ENCODE results near the gene RNF152. TPM values are rescaled to one million over a fixed set of nuclear protein-coding genes. Genes with fewer than 3 reads are reported as not detected.

Gene RNF152
- polyA plus RNA-seq, 1 of the 3 experiments (the other 2 are of a cell fraction): 6.6 TPM

DNA sequence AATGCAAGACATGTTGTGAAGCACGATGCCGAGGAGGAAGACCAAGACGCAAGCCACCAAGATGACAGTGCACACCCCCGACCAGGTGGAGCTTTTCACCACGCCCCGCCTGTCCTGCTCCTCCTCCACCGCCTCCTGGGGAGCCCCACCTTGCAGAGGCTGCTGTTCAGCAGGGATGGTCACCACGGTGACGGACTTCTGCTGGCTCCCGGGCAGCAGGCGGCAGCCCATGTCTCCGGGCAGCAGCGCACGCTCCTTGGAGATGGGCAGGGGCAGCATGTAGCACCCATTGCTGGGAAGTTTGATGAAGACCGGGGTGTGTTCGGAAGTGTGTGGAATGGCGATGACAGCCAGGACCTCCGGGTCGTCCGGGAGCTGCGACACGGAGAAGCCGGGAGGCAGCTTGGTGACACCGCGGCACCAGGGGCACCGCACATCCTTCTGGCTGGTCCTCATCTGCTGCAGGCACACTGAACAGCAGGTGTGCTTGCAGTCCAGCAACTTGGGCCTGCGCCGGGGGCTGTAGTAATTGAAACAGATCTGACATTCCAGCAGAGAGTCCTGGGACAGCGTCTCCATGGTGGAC lies 76.8 kb downstream of the RNF152 start:
- Histone ChIP-seq H3K4me2 (no peak overlapping the region), H3K36me3 (replicated peaks in 1 of 2; ENCODE audit: control insufficient read depth in 1 of 2, insufficient read depth in 2 of 2, low read length in 1 of 2) (peaks cover 39 to 50% of the 10 kb centered on the region in 2 experiments), H3K4me1 (ENCODE audit: control insufficient read depth in 1 of 2, insufficient read depth in 2 of 2, low read depth in 1 of 2, low read length in 1 of 2) (peaks cover 0 to 12% of the 10 kb centered on the region in 2 experiments; a peak in 2 of 4 replicates), H3K9me2 (no peaks in the 10 kb centered on the region), H3K27ac (ENCODE audit: low read depth in 2 of 2, low read length in 1 of 2) (no peak overlapping the region), H3K9me3 (no peaks in the 10 kb centered on the region), H4K20me1 (ENCODE audit: insufficient read depth) (peaks cover 7% of the 10 kb centered on the region; the same call in 1 of the 2 replicates), H3F3A (replicated peaks; ENCODE audit: insufficient read depth) (peaks cover 20% of the 10 kb centered on the region), H3K4me3 (ENCODE audit: low read depth in 2 of 2, low read length in 1 of 2) (no peak overlapping the region), H3K9ac (no peak overlapping the region), H3K79me2 (ENCODE audit: insufficient read depth) (peaks cover 74% of the 10 kb centered on the region), H2AFZ (ENCODE audit: low read depth) (no peak overlapping the region), H3K27me3 (ENCODE audit: insufficient read depth) (no peaks in the 10 kb centered on the region)
- ChIA-PET POLR2A (no interaction called here), CTCF (no interaction called here)
- 91% methylated on average over 19 of the region's 29 CpGs for WGBS (ENCODE audit: low lambda C conversion rate)
- TF ChIP-seq EZH2phosphoT487 (IDR thresholded peaks at IDR 0.05; ENCODE audit: borderline replicate concordance, low read depth): no peak
- no peak for TF ChIP-seq TCF12 (IDR thresholded peaks at IDR 0.05)
- TF ChIP-seq TEAD4 (IDR thresholded peaks at IDR 0.05; ENCODE audit: borderline replicate concordance, insufficient read depth): no peak
- TF ChIP-seq EP300 (IDR thresholded peaks at IDR 0.05; ENCODE audit: borderline replicate concordance in 1 of 2, low read depth in 1 of 2, low read length in 1 of 2): no peak
- TF ChIP-seq RAD21 (IDR thresholded peaks at IDR 0.05; ENCODE audit: low read length): no peak
- TF ChIP-seq, protein P1, sequence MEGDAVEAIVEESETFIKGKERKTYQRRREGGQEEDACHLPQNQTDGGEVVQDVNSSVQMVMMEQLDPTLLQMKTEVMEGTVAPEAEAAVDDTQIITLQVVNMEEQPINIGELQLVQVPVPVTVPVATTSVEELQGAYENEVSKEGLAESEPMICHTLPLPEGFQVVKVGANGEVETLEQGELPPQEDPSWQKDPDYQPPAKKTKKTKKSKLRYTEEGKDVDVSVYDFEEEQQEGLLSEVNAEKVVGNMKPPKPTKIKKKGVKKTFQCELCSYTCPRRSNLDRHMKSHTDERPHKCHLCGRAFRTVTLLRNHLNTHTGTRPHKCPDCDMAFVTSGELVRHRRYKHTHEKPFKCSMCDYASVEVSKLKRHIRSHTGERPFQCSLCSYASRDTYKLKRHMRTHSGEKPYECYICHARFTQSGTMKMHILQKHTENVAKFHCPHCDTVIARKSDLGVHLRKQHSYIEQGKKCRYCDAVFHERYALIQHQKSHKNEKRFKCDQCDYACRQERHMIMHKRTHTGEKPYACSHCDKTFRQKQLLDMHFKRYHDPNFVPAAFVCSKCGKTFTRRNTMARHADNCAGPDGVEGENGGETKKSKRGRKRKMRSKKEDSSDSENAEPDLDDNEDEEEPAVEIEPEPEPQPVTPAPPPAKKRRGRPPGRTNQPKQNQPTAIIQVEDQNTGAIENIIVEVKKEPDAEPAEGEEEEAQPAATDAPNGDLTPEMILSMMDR (IDR thresholded peaks at IDR 0.05): no peak
- TF ChIP-seq POLR2AphosphoS5 (IDR thresholded peaks at IDR 0.05; ENCODE audit: low read depth, low read length): no peak
- TF ChIP-seq GATA2 (CRISPR knock-in tag; IDR thresholded peaks at IDR 0.05): no peak
- TF ChIP-seq, protein P2, sequence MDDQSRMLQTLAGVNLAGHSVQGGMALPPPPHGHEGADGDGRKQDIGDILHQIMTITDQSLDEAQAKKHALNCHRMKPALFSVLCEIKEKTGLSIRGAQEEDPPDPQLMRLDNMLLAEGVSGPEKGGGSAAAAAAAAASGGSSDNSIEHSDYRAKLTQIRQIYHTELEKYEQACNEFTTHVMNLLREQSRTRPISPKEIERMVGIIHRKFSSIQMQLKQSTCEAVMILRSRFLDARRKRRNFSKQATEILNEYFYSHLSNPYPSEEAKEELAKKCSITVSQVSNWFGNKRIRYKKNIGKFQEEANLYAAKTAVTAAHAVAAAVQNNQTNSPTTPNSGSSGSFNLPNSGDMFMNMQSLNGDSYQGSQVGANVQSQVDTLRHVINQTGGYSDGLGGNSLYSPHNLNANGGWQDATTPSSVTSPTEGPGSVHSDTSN (IDR thresholded peaks at IDR 0.05): no peak
- TF ChIP-seq NFIC (IDR thresholded peaks at IDR 0.05; ENCODE audit: borderline replicate concordance): no peak
- TF ChIP-seq NRF1 (IDR thresholded peaks at IDR 0.05; ENCODE audit: low read depth, low read length): no peak
- TF ChIP-seq, protein P3, sequence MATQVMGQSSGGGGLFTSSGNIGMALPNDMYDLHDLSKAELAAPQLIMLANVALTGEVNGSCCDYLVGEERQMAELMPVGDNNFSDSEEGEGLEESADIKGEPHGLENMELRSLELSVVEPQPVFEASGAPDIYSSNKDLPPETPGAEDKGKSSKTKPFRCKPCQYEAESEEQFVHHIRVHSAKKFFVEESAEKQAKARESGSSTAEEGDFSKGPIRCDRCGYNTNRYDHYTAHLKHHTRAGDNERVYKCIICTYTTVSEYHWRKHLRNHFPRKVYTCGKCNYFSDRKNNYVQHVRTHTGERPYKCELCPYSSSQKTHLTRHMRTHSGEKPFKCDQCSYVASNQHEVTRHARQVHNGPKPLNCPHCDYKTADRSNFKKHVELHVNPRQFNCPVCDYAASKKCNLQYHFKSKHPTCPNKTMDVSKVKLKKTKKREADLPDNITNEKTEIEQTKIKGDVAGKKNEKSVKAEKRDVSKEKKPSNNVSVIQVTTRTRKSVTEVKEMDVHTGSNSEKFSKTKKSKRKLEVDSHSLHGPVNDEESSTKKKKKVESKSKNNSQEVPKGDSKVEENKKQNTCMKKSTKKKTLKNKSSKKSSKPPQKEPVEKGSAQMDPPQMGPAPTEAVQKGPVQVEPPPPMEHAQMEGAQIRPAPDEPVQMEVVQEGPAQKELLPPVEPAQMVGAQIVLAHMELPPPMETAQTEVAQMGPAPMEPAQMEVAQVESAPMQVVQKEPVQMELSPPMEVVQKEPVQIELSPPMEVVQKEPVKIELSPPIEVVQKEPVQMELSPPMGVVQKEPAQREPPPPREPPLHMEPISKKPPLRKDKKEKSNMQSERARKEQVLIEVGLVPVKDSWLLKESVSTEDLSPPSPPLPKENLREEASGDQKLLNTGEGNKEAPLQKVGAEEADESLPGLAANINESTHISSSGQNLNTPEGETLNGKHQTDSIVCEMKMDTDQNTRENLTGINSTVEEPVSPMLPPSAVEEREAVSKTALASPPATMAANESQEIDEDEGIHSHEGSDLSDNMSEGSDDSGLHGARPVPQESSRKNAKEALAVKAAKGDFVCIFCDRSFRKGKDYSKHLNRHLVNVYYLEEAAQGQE (IDR thresholded peaks at IDR 0.05; ENCODE audit: low read depth, low read length): no peak
- no peak for TF ChIP-seq FOXM1 (IDR thresholded peaks at IDR 0.05; ENCODE audit: low read depth)
- no peak for TF ChIP-seq ELF1 (IDR thresholded peaks at IDR 0.05)
- TF ChIP-seq MXI1 (IDR thresholded peaks at IDR 0.05; ENCODE audit: low read depth, low read length): no peak
- no peak for TF ChIP-seq GABPA (IDR thresholded peaks at IDR 0.05; ENCODE audit: low read depth)
- no peak for TF ChIP-seq SIN3A (IDR thresholded peaks at IDR 0.05; ENCODE audit: borderline replicate concordance, low read depth, low read length)
- DNase-seq: no peak
